K562 (cell line): ENCODE results near the gene ARNT2. TPM values are rescaled to one million over a fixed set of nuclear protein-coding genes. Genes with fewer than 3 reads are reported as not detected.

ENCODE experiments used
- ATAC-seq: fragments of 200-7000 bp; cut with Tn5 transposase; 3 replicates; pipeline ENCODE4 v1.9.1; 2020; ENCODE audit warnings: moderate library complexity
- BruUV-seq: library from RNA; stranded (reverse); fragments of 400-500 nt; replicated peaks from 2 replicates; lab custom pipeline; 2021; lab: Mats Ljungman, UMichigan
- CTCF ChIA-PET: fragments of 300-600 bp; formaldehyde crosslinking; extraction: SDS; loops from one replicate; lab custom pipeline; 2021; ENCODE audit warnings: low intra/inter-chr PET ratio; lab: Yijun Ruan, JAX
- POLR2A ChIA-PET: fragments of 300-600, 350-650 bp; sonication (Branson Sonifier 250); formaldehyde crosslinking; extraction: SDS; loops from one replicate; lab custom pipeline; 2021; ENCODE audit warnings: antibody characterized with exemption, inconsistent platforms; lab: Yijun Ruan, JAX
- DNase-seq, 4 experiments: peaks; one replicate each; pipeline versions ENCODE4 v3.0.0 to v3.0.0-alpha.2; 2011 to 2018; ENCODE audit warnings: low spot score in 3 of 4, mixed read lengths in 3 of 4; ENCODE audit errors: extremely low read depth in 1 of 4
- FAIRE-seq: peaks from 2 replicates; lab custom pipeline; 2011; peaks lifted over from hg19 to GRCh38; lab: Jason Lieb, UNC
- H2AFZ ChIP-seq: 2 replicates; pipeline ENCODE4 v1.6.0; 2011; ENCODE audit warnings: low read depth, low read length, control low read depth, inconsistent platforms
- H3K27ac ChIP-seq: fragments of 200-600 bp; 3 replicates; pipeline ENCODE4 v1.8.0; 2011; ENCODE audit warnings: low read depth, mild to moderate bottlenecking, control low read depth, inconsistent platforms, low read length, moderate library complexity, mixed read lengths; ENCODE audit errors: extremely low read depth
- H3K27me3 ChIP-seq, 2 experiments: fragments of 300-600 bp in 1 of 2; 2 replicates in 1 of 2; 3 replicates in 1 of 2; pipeline versions ENCODE4 v1.6.0 to v1.8.0; 2011; ENCODE audit warnings: inconsistent platforms in 2 of 2, low read length in 2 of 2, mild to moderate bottlenecking in 1 of 2, mixed read lengths in 1 of 2, moderate library complexity in 1 of 2; ENCODE audit not compliant: control insufficient read depth in 2 of 2, insufficient read depth in 2 of 2
- H3K36me3 ChIP-seq: fragments of 300-600 bp; 3 replicates; pipeline ENCODE4 v1.8.0; 2011; ENCODE audit warnings: mild to moderate bottlenecking, low read length, inconsistent platforms; ENCODE audit not compliant: control insufficient read depth, insufficient read depth
- H3K4me1 ChIP-seq, 2 experiments: fragments of 200-600 bp in 1 of 2; replicated peaks in 1 of 2; 2 replicates in 1 of 2; 3 replicates in 1 of 2; pipeline versions ENCODE4 v1.5.1 to v1.8.0; 2011; ENCODE audit warnings: inconsistent platforms in 2 of 2, low read length in 2 of 2, mild to moderate bottlenecking in 1 of 2, mixed read lengths in 1 of 2, moderate library complexity in 1 of 2; ENCODE audit not compliant: control insufficient read depth in 2 of 2, insufficient read depth in 2 of 2
- H3K4me2 ChIP-seq: 2 replicates; pipeline ENCODE4 v1.6.1; 2011; ENCODE audit warnings: low read length, control low read depth, inconsistent platforms, mixed read lengths; ENCODE audit not compliant: insufficient read depth
- H3K4me3 ChIP-seq: fragments of 200-600 bp; sonication (generic), shearing (Covaris generic); 2 replicates; pipeline ENCODE4 v1.5.1; 2016; ENCODE audit warnings: control low read depth, inconsistent platforms
- H3K79me2 ChIP-seq: fragments of 200-600 bp; 3 replicates; pipeline ENCODE4 v1.8.0; 2011; ENCODE audit warnings: low read length, inconsistent platforms; ENCODE audit not compliant: control insufficient read depth, insufficient read depth
- H3K9ac ChIP-seq, 2 experiments: 2 replicates each; pipeline versions ENCODE4 v1.6.0 to v1.6.1; 2011; ENCODE audit warnings: low read depth in 2 of 2, low read length in 2 of 2, control low read depth in 1 of 2, inconsistent platforms in 1 of 2, mild to moderate bottlenecking in 1 of 2, mixed read lengths in 1 of 2; ENCODE audit not compliant: insufficient read depth in 1 of 2
- H3K9me1 ChIP-seq: one replicate; pipeline ENCODE4 v1.6.0; 2011; ENCODE audit warnings: inconsistent platforms, mild to moderate bottlenecking, low read length, moderate library complexity; ENCODE audit not compliant: control insufficient read depth, insufficient read depth
- H3K9me3 ChIP-seq: replicated peaks from 2 replicates; pipeline ENCODE4 v1.5.1; 2011; ENCODE audit warnings: low read depth, low read length, inconsistent platforms; ENCODE audit not compliant: control insufficient read depth, insufficient read depth
- H4K20me1 ChIP-seq: replicated peaks from 2 replicates; pipeline ENCODE4 v1.6.1; 2011; ENCODE audit warnings: low read length, inconsistent platforms, mixed read lengths; ENCODE audit not compliant: control insufficient read depth, insufficient read depth
- CEBPZ ChIP-seq: fragments of 150-350 bp; IDR thresholded peaks from 2 replicates; pipeline ENCODE4 v1.6.1; 2014; ENCODE audit warnings: low read depth, mild to moderate bottlenecking, low read length, borderline replicate concordance
- RFX5 ChIP-seq: IDR thresholded peaks from 2 replicates; pipeline ENCODE4 v1.6.1; 2011; ENCODE audit warnings: low read depth, mild to moderate bottlenecking, improper control_type of control experiment, low read length
- TCFL5 ChIP-seq: fragments of 250-450 bp; sonication (Bioruptor Pico); conservative IDR thresholded peaks from 2 replicates; pipeline ENCODE4 v1.6.1; 2021; ENCODE audit warnings: mild to moderate bottlenecking, moderate library complexity, matching md5 sums
- ZNF717 ChIP-seq: fragments of 250-450 bp; sonication (Bioruptor Pico); IDR thresholded peaks from 2 replicates; pipeline ENCODE4 v1.5.0; 2021
- ZNF785 ChIP-seq: fragments of 250-450 bp; sonication (Bioruptor Pico); IDR thresholded peaks from 2 replicates; pipeline ENCODE4 v1.4.0; 2020; ENCODE audit warnings: mild to moderate bottlenecking
- WGBS: fragments of 100-300 bp; shearing (Covaris generic); methylation state at CpG from one replicate; pipeline ENCODE4 v1.1.6; 2016; ENCODE audit warnings: low coverage, mixed read lengths; ENCODE audit not compliant: insufficient coverage; ENCODE audit errors: missing lambda C conversion rate; 5-methylcytosine and 5-hydroxymethylcytosine counted together
- in situ Hi-C: fragments of 300-500 bp; cut with MboI; formaldehyde crosslinking; loops from 4 replicates; pipeline ENCODE4 v1.15.0; 2018; ENCODE audit warnings: inconsistent platforms, mixed read lengths
- intact Hi-C: fragments of 100-400 bp; cut with micrococcal nuclease; formaldehyde crosslinking; loops from 2 replicates; pipeline ENCODE4 v1.14.2; 2022
- polyA plus RNA-seq, 8 experiments: library from polyadenylated mRNA; depleted of rRNA in 4 of 8; stranded (reverse) in 5 of 8; unstranded in 3 of 8; fragments of >200 nt; fragmentation: Nextera tagmentation in 2 of 8; fragmentation: Illumina TruSeq in 1 of 8; extraction: Ambion mirVana in 2 of 8; extraction: Trizol in 1 of 8; gene quantifications; 2 replicates each; pipeline versions ENCODE4 v1.2.1 to v1.2.3, GENCODE V29; 2011 to 2014; ENCODE audit warnings: inconsistent platforms in 1 of 8, missing spikeins in 1 of 8
- total RNA-seq, 7 experiments: library from RNA; depleted of rRNA in 6 of 7; stranded (reverse); fragments of >200 nt in 6 of 7; fragmentation: Illumina TruSeq in 2 of 7; extraction: Trizol in 2 of 7; gene quantifications; 2 replicates each; pipeline versions ENCODE4 v1.2.1 to v1.2.3, GENCODE V29; 2011 to 2021; ENCODE audit warnings: low replicate concordance in 1 of 7

ARNT2 gene
- total and polyA plus RNA-seq, 9 of the 15 experiments (the other 6 are each of a cell fraction or from before 2014, with no cell fraction given), result 0.01 TPM; not detected in 8

- DNase-seq (no peak), FAIRE-seq (no peak), ATAC-seq (no peak)
- Histone ChIP-seq H3K79me2 (no peaks in the 10 kb centered on the region), H4K20me1 (no peaks in the 10 kb centered on the region), H3K9me3 (no peaks in the 10 kb centered on the region), H3K9me1 (no peaks in the 10 kb centered on the region), H3K4me1 (no peaks in the 10 kb centered on the region), H2AFZ (no peak overlapping the region), H3K36me3 (no peaks in the 10 kb centered on the region), H3K27ac (no peak overlapping the region), H3K4me3 (no peak overlapping the region), H3K4me2 (no peak overlapping the region), H3K27me3 (peaks cover 2 to 14% of the 10 kb centered on the region in 2 experiments; a peak in 3 of 5 replicates), H3K9ac (no peak overlapping the region)
- ChIA-PET POLR2A (interaction anchor here (0.8 kb wide), 1 partner anchor 129 kb away, joined by 3 read pairs; no protein-coding TSS in a partner anchor), CTCF (no interaction called here)
- under 1% methylated on average over 14 of the region's 14 CpGs for WGBS
- intact Hi-C loops, result no loop called here
- in situ Hi-C loops, result no loop called here
- TF ChIP-seq RFX5 (no peak), CEBPZ (no peak), ZNF785 (CRISPR knock-in tag) (no peak), ZNF717 (CRISPR knock-in tag) (no peak), TCFL5 (CRISPR knock-in tag) (no peak)
- BruUV-seq, result no TSS peak
Measured at GRCh38 chr15:80604583-80605575, 200.7 kb downstream of the ARNT2 start.
